Fibroblast of villous mesenchyme (primary cell): ENCODE results near the gene ERF. TPM values are rescaled to one million over a fixed set of nuclear protein-coding genes. Genes with fewer than 3 reads are reported as not detected.

Source experiments
- DNase-seq: peaks from one replicate; pipeline ENCODE4 v3.0.0-alpha.2; 2010; ENCODE audit warnings: low read depth
- H3K4me3 ChIP-seq: 2 replicates; pipeline ENCODE4 v1.5.1; 2011; ENCODE audit warnings: low read depth, mild to moderate bottlenecking, low read length
- total RNA-seq: library from RNA; depleted of rRNA; stranded (reverse); fragments of >200 nt; gene quantifications from 2 replicates; pipeline ENCODE4 v1.2.3, GENCODE V29; 2012
- TF ChIP-seq, protein P1 (sequence below): IDR thresholded peaks from 2 replicates; pipeline ENCODE4 v1.5.1; 2012; ENCODE audit warnings: low read depth, mild to moderate bottlenecking, low read length; ENCODE audit not compliant: insufficient read depth

ERF gene
- total RNA-seq, 1 donor = 27.6 TPM

DNA sequence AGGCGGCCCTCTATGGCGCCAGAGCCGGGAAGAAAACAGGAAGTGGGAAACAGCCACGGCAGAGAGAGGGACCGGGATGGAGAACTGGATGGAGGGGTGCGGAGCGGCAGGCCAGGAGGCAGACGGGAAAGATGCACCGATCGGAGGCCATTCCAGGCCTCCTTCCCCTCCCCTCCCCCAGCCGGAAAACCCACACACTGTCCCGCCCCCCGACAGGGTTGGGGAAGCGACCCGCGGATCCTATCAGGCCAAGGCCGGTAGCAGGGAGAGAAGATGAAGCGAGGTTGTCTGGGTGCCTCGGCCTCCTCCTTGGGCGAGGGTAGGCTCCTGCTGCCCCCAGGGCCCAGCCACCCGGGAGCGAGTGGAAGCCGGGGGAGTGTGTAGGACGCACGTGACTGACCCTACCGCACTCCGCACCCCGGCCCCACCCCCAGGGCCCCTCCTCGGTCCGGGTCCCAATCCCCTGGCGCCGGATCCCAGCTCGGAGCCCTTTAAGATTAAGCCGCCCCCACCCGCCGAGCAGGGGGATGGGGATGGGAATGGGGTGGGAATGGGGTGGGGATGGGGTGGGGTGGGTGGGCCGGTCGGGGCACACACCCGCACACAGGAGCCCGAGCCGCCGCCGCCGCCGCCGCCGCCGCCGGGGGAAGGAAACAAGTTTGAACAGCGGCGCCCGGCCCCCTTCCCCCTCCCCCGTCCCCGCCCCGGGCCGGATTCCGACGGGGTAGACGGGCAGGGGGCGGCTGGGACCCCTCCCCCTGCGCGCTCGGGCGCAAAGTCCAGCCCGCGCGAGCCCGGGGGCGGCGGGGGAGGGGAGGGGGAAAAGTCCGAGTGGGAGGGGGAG, 1.5 kb downstream of the ERF start:
- DNase-seq = peak; percentile 46
- TF ChIP-seq, protein P1, sequence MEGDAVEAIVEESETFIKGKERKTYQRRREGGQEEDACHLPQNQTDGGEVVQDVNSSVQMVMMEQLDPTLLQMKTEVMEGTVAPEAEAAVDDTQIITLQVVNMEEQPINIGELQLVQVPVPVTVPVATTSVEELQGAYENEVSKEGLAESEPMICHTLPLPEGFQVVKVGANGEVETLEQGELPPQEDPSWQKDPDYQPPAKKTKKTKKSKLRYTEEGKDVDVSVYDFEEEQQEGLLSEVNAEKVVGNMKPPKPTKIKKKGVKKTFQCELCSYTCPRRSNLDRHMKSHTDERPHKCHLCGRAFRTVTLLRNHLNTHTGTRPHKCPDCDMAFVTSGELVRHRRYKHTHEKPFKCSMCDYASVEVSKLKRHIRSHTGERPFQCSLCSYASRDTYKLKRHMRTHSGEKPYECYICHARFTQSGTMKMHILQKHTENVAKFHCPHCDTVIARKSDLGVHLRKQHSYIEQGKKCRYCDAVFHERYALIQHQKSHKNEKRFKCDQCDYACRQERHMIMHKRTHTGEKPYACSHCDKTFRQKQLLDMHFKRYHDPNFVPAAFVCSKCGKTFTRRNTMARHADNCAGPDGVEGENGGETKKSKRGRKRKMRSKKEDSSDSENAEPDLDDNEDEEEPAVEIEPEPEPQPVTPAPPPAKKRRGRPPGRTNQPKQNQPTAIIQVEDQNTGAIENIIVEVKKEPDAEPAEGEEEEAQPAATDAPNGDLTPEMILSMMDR = no peak
- peak overlapping the region; percentile 90 for H3K4me3 ChIP-seq

DNA sequence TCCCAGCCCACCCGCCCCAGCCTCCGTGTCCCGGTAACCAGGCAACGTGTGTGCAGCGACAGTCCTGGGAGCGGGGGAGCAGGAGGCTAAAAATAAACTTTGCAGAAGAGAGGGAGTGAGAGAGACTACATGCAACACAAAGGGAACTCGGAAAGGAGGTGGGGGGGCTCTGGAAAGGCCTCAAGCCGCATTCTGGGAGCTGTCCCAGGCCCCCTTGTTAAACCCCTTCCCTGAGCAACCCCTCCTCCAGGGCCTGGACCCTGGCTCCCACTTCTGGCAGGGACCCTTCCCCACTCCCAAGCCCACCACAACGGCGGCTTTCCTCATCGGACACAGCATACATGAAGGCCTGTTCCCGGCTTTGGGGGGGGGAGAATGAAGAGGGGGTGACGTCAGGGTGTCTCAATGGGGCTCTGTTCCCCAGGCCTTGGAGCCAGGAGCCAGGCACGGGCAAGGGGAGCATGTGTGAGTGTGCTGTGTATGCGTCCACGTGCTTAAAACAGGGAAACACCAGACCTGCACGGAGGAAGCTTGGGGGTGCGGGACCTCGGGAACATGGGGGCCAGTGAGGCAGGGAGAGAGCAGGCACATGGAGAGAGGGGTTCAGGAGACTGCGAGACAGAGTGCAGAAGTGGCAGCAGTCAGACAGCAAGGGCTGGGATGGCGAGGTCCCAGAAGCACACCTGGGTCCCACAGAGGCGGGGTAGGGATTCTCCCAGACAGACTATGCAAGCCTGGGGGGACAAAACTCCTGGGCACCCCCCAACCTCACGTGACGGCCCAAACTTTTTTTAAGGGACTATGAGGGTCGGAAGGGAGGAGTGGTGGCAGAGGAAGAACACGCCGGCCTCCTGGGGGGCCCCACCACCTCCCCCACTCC, 2.3 kb downstream of the ERF start:
- H3K4me3 ChIP-seq = peak overlapping the region; percentile 90
- DNase-seq = peak; percentile 56
- TF ChIP-seq, protein P1 = no peak

DNA sequence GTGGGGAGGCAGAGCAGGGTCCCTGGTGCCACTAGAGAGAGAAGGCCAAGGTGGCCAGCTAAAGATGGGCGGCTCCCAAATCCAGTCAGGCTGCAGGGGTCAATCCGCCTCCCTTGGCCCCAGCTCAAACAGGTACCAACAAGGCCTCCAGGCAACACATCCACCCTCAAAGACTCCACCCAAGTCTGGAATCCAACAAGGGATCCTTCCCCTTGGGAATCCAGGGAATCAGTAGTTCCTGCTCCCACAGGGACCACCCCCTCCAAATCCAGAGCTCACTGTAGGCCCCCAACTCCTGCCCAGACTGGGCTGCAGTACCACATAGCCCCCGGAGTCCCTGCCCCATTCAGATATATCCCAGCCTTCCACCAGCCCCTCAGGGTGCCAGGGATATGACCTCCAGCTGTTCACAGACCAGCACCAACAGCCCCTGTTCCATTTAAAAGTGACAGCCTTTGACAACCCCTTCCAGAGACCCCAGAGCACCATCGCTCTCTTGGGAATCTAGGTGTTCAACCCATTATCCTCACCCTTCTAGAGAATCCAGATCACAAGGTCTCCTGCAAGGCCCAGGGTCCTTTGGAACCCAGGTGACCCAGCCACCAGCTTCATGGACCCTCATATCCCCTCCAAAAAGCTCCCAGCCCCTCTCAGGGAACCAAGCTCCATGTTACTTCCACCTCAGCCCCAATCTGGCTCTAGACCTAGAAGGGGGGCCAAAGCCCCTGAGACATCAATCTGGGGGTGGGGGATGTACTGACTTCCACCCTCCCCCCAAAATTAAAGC, 3.2 kb downstream of the ERF start:
- TF ChIP-seq, protein P1 = no peak

DNA sequence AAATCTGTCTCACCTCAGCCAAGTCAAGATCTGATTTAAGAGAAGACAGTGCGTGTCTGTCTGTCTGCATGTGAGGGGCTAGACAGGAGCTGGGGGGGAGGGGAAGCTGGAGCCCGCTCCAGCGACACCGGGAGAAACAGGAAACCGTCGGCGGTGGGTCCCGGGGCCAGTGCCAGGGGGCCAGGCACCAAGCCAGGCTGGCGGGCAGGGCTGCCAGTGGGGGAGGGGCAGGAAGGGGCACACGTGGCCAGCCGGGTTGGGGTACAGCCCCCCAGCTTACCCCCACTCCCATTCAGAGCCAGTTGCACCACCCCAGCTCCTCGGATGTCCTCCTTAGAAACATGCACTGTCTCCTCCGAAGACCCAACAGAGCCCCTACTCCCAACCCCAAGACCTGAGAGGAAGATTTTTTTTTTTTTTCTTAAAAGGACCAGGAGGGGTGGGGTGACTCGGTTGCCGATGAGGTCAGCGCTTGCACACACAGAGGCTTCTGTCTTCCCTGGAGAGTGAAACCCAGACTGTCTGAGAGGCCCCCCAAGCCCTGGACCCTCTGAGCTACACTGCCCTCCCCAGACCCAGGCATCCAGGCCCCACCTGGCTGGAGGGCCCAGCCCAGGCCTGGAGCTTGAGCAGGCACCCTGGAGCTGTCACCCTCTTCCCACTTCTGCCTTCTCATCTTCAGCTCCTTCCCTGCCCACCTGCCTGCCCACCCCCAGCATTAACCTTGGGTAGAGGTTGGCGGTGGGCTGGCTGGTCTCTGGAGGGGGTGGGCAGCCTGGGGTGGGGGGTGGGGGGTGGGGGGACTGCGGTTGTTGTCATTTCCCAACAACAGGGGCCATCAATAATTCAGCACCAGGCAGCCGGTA, 4.0 kb downstream of the ERF start:
- TF ChIP-seq, protein P1 = no peak
- peak; percentile 52 for DNase-seq
- peak overlapping the region; percentile 15 for H3K4me3 ChIP-seq

More for the DNA sequence above, 3.2 kb downstream of the ERF start:
- peak overlapping the region; percentile 90 for H3K4me3 ChIP-seq
- no peak for DNase-seq

- DNase-seq = no peak
- H3K4me3 ChIP-seq = no peak overlapping the region
- TF ChIP-seq, protein P1 = no peak
Measured at GRCh38 chr19:42250183-42250665, 4.7 kb downstream of the ERF start.
